GM18870 (cell line): Measurements from ENCODE around the gene NAALADL2.

Source experiments
- ATAC-seq: cut with Tn5 transposase; IDR thresholded peaks from one replicate; pipeline ENCODE4 v1.9.1; 2021; ENCODE audit warnings: moderate library complexity; ENCODE audit not compliant: unreplicated experiment

Gene NAALADL2

GRCh38 chr3:175193815-175194518 is 334.8 kb downstream of the NAALADL2 start:
- ATAC-seq = peak; percentile 92

- ATAC-seq = no peak
These were observed 340.1 kb downstream of the NAALADL2 start for GRCh38 chr3:175198991-175199783.

GRCh38 chr3:175199961-175200360 is 340.8 kb downstream of the NAALADL2 start:
- ATAC-seq = no peak

DNA sequence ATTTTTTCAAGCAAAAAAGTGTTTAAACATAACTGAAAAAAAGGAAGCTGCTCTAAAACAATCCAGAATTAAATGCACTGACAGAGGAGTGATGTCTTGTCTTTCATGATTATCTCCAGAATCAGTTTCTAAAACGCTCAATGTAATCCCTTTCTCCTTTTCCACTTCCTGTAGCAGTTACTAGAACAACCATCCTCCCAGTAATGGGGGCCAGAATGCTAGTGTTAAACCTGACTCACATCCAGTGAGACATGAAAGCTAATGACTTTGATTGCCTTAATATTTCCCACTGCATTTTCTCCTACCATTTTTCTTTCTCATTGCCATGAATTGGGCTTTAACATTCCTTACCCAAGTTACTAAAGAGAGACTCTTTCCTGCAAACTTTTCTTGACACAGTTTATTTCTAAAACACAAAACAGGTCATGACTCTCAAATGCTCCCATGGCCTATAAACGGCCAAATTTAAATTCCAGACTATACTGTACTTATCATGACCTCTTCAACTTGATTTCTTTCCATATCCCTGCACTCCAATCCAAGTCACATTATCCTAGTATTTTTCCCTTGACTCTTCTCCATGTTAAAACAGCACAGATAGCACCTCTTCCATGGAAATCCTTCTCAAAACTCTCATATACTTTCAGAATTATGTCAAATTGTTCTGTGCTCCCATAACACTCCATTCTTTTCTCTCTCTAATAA is 341.4 kb downstream of the NAALADL2 start:
- no peak for ATAC-seq

DNA sequence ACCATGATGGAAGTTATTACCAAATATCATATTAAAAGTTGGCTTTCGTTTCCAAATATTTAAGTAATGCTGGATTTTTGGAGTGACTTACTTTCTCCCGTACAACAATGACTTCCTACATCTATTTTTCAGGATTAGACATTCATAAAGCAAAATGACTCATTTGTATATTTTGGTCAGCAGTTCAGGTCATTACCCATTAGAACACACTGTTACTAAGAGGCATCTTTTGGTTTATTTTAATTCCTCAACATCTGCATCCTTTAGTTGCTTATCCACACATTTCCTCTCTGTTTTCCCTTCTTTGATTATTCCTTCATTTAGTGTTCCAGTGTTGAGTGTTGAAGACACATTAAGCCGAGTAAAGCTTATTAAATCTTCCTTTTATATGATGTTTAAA is 348.2 kb downstream of the NAALADL2 start:
- no peak for ATAC-seq

- ATAC-seq = no peak
These were observed 349.2 kb downstream of the NAALADL2 start for GRCh38 chr3:175208326-175208725.

DNA sequence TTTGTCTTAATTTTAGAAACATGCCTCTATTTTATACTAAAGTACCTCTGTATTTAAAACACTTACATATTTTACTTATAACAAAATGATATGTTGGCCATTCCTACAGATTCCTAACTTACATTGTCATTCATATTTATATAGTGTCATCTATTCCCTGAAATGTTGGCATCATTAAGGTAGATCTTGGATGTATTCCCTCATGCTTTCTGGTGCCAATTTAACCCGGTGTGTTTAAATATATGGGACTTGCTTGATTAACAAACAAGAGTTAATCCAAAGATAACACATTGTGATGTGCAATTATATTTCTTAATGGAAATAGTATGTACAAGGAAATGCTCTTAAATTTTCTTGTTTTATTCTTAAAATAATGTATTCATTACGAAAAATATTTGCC is 352.3 kb downstream of the NAALADL2 start:
- ATAC-seq = no peak

DNA sequence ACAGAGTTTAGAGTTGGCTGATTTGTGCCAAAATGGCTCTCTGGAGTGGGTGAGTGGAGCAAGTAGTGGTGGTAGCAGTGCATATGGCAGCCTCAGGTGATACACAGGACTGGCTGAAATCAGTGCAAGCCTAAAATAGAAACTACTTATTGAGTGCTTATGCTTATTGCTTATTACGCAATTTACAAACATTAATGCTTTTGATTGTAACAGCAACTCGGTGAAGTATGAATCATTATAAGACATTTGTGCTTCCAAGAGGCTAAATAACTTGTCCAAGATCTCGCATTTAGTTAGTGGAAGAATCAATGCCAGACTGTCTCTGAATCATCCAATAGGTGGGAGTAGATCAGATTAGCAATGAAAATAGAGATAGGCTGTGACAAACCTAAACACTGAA is 353.8 kb downstream of the NAALADL2 start:
- no peak for ATAC-seq

GRCh38 chr3:175214216-175214615 is 355.1 kb downstream of the NAALADL2 start:
- ATAC-seq = no peak

DNA sequence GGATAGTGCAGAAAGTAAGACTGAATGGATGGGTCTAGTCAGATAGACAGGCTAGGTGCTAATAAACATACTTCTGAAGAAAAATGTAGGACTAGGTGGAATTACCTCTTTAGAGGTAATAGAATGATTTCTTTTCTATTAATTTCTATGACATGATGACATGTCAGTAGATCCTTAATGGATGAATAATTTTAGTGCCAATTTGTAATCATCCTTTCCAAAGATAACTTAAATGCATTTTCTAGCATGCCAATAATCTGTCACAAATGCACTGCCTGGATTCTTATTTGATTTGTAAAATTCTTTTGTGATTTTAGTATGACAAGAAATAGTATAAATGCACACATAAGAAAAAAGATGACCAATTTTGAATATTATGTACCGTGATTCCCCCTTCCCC is 356.7 kb downstream of the NAALADL2 start:
- ATAC-seq = no peak

DNA sequence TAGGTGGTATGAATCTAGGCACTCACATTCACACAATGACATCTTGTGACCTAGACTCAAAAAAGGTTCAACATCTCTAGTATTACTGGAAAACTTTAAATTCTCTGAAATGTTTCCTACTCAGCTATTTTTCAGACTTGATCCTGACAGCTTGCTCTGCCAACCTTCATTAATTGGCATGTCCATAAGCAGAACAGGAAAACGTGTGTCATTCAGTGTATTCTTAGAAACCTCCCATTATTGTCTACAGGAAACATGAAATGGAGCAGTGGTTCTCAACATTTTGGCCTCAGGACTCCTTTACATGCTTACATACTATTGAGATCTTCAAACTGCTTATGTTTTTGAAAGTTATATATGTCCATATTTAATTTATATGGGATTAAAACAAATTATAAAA is 363.2 kb downstream of the NAALADL2 start:
- no peak for ATAC-seq

DNA sequence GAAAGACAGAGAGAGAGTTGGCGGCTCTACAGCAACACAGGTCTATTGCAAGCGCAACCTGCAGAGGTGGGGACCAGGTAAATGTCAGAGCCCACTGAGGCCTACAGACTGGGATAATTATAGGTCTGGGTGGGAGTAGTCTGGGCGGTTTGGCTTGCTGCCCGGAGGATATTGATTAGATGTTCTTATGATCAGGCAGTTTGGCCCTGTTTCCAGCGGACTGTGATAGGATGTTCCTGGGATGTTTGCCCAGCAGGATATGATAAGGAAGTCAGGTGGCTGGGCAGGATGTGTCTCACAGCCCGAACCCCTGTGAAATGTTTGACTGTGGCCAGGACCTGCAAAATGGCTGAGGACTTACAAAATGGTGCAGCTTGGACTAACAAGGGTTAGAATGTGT is 364.9 kb downstream of the NAALADL2 start:
- no peak for ATAC-seq

- ATAC-seq = no peak
These were observed 367.3 kb downstream of the NAALADL2 start for GRCh38 chr3:175226444-175226843.

DNA sequence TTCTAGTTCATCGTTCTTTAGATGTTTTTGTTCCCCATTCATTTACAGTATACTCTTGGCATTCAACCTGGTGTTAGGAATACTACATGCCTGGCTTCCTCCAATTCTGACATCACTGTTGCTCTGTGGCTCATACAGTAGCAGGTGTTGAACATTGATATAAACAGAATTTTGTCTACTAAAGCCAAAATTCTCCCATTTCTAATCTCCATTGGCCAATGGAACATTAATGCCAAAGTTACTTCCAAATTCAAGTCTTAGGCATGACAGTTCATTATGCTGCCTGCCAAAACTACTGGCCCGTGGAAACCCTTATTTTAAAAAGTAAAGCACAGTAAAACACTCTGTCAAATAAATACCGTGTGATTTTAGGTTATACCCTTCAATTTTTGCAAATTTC is 368.0 kb downstream of the NAALADL2 start:
- no peak for ATAC-seq

- no peak for ATAC-seq
These were observed 375.1 kb downstream of the NAALADL2 start for GRCh38 chr3:175233957-175234940.

GRCh38 chr3:175238801-175239200 is 379.7 kb downstream of the NAALADL2 start:
- no peak for ATAC-seq

- no peak for ATAC-seq
These were observed 381.8 kb downstream of the NAALADL2 start for GRCh38 chr3:175240921-175241320.

GRCh38 chr3:175242243-175242642 is 383.1 kb downstream of the NAALADL2 start:
- no peak for ATAC-seq

GRCh38 chr3:175246234-175246633 is 387.1 kb downstream of the NAALADL2 start:
- no peak for ATAC-seq

- ATAC-seq = no peak
These were observed 387.6 kb downstream of the NAALADL2 start for GRCh38 chr3:175246766-175247165.

DNA sequence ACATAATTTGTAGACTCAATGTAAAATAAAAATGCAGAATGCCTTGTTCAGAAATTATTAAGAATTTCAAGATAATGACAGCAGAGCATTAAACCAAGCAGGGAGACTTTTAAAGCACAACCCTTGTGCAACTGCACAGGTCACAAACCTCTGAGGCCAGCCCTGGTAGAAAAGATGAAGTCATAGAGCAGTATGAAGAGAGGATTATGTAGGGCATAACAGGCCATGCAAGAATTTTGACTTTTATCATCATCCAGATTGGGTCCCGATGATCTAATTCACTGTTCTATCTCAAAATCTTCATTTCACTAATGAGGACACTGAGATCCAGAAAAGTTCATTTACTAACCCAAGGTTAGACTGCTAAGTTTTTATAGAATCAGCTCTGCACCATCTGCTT is 388.5 kb downstream of the NAALADL2 start:
- no peak for ATAC-seq
